ENCODE data around the gene APH1A.
"Not testable (repeated sequence)": the region's sequence is repeated elsewhere in the genome, so short reads cannot be mapped to it uniquely, and the experiment has no call there.

Gene APH1A

DNA sequence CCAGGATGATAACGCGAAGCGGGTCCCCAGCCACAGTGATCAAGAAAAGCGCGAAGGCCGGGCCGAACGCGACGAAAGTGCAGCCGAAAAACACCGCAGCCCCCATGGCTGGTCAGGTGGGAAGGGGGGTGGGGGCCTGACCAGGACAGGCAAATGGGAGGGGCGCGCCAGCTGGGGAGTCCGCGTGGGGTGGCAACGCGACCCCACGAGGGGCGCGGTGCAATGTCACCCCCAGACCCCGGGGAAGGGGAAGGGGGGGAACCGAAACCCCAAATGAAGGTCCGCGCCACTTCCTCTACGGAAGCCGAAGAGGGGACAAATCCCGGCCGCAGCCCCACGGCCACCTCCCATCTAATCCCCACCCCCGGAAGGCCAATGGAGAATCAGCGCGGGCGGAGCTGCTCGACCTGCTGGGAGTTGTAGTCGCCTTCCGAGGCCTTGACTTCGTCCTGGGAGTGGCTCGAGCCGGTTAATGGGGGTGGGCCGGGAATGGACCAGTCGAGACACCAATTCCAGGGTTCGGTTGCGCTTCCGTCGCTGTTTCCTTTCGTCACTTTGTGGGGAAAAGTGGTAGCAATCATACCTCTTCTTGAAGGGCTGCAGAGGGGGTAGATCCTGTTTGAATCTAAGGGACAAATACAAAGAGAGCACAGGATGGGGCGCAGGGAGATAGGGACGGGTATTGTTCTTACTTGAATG lies at the start of gene APH1A:
Gene APH1A, minus strand, starts transcription at position 312 of the 699 bp plus-strand sequence. Its CDS starts 206 bp downstream, at position 106.
- peak; percentile 96 for DNase-seq

DNA sequence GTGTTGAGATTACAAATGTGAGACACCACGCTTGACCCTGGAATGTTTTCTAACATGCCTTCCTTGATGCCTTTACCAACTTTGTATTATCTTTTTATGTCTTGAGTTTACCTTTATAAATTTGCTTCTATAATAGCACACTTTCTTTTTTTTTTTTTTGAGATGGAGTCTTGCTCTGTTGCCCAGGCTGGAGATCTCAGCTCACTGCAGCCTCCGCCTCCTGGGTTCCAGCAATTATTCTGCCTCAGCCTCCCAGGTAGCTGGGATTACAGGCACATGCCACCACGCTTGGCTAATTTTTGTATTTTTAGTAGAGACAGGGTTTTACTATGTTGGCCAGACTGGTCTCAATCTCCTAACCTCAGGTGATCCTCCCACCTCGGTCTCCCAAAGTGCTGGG lies 45.9 kb upstream of the APH1A start:
- DNase-seq = not testable (repeated sequence)

DNA sequence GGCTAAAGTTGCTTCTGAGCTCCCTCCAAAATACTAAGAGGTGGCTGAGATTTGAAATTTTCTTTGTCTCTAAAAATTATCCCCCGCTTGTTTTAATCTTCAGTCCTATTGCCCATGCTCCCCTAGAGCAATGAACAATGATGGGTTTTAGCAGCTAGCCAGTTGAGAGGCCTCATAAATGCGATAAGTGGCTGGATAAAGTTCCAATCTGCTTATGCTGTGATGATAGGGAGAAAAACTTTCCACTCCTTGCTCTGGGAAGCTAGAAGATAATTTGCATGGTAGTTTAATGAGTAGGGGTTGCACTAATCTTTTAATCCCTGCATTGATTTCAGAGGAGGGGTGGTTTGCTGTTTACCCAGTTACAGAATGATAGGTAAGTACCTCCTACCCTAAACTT lies 42.9 kb upstream of the APH1A start:
- DNase-seq = no peak

DNA sequence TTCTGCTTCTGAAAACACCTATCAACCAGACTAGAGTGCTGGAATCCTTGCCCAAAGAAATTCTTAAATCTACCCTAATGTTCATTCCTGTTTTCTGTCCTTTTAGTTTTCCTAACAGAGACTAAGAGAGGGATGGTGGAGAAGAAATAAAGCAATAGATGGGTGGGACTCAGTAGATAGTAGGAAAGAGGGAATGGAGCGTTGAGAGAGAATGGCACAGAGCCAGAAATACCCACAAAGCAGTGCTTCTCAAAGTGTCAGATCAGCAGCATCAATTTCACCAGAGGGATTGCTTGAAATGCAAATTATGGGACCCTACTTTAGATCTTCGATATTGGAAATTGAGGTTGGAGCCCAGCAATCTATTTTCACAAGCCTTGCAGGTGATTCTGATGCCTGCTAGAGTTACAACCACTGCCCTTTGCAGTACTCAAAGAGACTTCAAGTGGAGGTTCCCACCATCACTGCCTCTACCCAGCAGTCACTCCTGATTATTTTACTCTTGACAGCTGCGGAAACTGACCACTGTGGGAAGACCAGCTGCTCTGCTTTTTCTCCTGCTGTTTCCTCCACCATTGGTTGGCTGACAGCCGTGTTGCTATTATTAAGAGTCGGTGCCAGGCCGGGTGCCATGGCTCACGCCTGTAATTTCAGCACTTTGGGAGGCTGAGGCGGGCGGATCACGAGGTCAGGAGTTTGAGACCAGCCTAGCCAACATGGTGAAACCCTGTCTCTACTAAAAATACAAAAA lies 41.1 kb upstream of the APH1A start:
- no peak for DNase-seq

DNA sequence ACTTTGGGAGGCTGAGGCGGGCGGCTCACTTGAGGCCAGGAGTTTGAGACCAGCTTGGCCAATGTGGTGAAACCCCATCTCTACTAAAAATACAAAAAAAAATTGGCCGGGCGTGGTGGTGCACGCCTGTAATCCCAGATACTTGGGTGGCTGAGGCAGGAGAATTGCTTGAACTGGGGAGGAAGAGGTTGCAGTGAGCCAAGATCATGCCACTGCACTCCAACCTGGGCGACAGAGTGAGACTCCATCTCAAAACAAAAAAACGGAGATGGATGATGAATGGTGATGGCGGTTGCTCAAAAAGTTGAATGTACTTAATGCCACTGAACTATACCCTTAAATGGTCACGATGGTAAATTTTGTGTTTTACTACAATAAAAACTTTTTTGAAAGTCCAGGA lies 39.8 kb upstream of the APH1A start:
- DNase-seq = not testable (repeated sequence)

DNA sequence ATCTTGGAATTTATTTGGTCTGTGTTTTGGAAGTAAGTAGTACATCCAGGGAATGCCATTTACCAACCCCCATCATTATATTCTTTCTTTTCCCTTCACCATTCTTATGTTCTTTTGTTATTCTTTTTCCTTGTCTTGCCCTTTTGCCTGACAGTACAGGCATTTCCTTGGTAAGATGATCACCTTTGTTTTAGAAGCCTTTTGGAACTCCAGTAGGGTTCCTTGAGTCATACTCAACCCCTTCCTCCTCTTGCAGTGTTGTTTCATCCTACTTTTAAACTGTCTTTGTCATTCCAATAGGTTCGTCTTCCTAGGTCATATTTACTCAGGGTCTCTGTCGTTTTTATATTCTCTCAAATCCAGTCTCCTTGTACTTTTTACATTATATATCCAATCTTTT lies 34.1 kb upstream of the APH1A start:
- DNase-seq = no peak

DNA sequence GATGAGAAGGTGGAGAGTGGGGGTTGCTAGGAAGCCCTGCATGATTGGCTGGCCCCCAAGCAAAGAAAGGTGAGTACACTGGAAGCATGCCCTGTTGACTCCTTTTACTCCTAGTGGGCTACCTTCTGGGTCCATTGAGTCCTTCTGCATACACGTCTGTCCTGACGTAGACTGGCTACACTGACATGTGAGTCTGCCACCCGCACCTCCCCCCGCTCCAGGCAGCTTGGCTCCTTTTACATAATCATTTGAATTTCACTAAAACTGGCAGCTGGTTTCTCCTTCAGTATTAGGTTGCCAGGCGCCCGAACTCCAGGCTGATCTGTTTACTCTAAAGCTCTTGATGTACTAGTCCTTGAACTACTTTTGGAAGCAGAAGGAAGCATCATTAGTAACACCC lies 33.5 kb upstream of the APH1A start:
- DNase-seq = no peak

DNA sequence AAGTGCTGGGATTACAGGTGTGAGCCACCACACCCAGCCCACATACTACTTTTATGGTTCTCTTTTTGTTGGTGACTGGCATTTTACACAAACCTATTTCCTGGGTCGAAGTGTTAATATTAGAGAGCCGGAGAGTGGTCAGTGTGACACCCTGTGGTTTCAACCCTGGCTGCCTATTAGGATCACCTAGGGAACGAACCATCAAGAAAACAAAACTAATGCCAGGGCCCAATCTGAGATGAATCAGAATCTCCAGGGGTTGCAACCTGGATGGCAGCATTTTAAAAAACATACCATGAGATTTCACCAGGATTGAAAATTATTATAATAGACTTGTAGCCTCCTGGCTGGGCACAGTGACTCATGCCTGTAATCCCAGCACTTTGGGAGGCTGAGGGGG lies 30.9 kb upstream of the APH1A start:
- no peak for DNase-seq

DNA sequence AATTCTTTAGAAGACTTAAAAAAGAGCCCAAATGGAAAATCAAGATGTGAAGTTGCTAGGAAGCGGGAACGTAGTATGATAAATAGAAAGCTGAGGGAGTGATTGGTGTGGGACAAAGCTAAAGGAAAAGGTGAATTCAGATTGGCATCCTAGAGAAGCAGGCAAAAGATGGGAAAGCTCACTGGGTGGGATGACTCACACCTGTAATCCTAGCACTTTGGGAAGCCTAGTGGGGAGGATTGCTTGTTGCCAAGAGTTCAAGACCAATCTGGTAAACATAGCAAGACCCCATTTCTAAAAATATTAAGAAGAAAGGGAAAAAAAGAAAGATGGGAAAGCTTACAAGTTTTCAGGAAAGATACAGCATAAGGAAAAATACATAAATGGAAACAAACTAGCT lies 26.7 kb upstream of the APH1A start:
- DNase-seq = no peak

DNA sequence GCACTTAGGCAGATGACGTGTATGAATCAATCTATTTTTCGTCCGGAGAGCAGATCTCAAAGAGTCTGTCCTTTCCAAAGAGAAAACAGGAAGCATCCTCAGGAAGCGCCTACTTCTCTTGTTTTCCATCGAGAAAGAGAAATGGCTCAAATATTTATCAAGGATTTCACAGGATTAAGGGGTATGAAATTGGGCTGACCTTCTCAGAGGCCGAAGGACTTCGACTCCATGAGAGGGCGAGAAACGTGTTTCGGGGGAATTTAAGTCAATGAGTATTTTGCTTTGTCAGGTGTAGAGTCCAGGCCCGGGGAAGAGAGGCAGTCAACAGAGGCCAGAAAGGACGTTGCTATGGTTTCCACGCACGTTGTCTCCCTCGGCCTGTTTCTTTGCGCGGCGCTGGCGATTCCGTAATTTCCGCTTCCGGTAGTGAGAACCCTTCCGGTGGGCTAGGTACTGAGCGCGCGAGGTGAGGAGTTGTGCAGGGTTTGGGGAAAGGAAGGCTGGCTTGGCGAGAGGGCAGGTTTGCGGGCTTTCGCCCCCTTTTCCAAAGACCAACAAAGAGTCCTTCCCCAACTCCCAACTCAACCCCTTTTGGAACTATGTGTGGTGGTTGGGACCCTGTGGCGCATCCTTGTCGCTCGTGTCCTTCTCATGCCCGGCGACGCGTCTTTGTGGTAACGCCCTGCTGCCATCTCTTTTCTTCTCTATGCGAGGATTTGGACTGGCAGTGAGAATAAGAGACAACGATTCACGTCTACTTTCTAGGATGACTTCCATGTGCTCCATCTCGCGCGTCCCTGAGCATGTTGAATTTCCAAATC lies 24.8 kb upstream of the APH1A start, which contains the start of gene MRPS21:
Gene MRPS21, plus strand, starts transcription at position 429 of the 821 bp plus-strand sequence. CDS start 506 bp downstream, outside the sequence.
- DNase-seq = peak; percentile 95

DNA sequence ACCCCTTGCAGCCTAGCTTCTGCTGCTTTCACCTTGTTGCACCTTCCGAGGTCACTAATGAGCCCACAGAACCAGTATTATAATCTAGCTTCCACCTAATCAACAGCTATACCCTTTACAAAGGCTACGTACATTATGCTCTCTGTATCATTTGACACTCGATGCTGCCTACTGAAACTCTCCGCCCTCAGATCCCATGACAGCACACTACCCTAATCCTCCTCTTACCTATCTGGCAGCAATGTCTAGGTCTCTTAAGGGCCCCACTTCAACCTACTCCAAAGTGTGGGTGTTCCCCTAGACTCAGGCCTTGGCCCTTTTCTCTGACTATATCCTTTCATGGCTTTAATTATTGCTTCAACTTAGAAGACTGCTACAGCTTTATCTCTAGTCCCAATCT lies 20.0 kb upstream of the APH1A start:
- no peak for DNase-seq

DNA sequence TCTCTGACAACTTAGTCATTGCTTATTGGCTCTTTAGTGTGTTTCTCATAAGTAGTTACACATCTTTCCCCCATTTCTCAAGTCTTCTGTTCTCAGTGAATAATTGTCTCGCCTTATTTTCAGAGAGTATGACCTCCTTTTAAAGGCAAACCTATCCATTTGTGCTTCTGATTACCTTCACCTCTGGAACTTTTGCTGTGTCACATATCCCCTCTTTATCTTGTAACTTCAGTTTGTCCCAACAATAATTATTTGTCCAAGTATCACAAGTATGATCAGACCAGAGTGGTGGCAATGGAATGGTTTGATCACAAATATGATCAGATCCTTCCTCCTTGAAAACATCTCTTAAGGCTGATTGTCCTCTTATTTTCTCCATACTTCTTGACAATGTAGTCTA lies 19.6 kb upstream of the APH1A start:
- no peak for DNase-seq

DNA sequence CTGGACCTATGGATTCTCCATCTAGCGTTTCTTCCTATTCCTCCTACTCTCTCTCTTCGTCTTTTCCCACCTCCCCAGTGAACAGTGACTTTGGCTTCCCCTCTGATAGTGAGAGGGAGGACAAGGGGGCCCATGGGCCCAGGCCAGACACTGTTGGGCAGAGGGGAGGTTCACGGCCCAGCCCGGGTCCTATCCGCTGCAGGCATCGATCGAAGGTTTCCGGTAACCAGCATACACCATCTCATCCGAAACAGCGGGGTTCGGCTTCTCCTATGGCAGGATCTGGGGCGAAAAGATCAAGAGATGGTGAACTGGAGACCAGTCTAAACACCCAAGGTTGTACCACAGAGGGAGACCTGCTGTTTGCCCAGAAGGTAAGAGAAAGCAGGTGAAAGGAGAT lies 14.4 kb upstream of the APH1A start:
- no peak for DNase-seq

DNA sequence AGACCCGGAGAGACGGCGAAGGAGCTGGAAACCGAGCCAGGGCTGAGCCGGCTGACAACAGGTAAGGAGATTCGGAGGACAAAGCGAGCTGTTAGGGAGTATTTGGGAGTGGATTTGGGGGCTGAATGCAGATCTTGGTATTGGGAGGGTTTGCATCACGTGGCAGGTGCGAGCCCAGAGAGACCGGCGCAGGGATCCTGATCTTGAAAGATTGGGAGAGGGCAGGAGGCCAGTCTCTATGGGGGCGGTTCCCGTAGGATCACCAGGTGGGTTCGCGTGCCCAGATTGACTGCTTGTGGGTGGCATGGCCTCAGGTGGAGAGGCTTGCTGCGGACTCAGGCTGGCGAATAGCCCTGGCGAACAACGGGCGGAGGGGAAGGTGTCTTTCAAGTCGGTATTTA lies 13.7 kb upstream of the APH1A start:
- DNase-seq = no peak

DNA sequence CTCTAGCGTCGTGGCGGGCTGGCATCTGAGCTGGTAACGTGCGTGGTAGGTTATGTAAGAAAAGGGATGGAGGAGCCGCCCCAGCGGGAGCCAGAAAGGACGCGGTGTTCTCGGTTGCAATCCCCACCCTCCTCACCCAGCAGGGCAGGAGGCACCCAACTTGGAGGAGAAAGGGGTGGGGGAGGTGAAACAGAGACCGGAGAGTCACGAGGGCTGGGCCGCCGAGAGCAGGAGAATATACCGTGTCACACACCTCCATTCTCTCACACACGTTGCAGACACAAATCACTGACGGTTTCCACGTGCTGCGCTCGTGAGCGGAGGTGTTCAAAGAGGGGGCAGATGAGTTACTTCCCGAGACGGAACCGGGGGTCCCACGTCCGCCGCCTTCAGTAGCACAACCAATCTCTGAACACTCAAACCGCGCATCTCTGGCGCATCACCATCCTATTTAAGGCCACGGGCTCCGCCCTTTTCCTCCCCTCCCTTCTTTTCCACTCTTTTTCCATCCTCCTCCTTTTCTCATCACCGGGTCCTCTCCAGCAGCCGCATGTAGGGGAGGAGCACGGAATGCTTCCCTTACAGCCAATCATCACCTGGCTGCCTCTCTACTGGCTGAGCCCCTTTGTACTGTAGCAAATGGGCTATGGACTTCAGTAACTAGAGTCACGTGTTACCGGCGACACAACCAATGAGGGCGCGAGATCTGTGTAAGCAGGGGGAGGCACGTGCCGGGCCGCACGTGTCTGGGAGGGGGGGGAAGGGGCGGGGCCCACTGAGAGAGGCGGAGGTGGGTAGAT lies 13.1 kb upstream of the APH1A start, which contains the start of gene CIART:
Gene CIART, plus strand, starts transcription at position 797 of the 800 bp plus-strand sequence. CDS start 714 bp downstream, outside the sequence.
- peak; percentile 99 for DNase-seq

DNA sequence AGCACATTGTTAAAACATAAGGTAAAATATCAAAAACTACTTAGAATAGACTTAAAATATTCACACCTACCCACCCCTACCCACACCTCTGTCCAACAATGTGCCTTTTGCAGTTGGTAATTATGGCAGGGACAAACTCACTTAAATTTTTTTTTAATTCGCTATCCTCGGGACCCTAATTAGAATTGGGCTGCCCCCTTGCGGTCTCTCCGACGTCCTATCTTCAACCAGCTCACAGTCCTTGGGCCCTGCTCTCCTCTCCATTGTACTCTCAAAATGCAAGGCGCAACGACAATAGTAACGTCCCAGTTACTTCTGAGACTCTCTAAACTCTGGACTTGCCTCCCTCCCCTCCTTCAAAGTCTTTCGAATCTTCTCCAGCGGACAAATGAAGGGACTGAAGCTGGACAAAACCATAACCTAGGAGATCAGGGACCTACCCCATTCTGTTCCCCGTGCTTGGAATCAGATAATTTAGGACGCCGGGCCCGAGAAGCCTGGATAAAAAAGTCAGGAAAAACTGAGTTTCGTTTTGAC lies 12.5 kb upstream of the APH1A start:
- DNase-seq = peak; percentile 65

DNA sequence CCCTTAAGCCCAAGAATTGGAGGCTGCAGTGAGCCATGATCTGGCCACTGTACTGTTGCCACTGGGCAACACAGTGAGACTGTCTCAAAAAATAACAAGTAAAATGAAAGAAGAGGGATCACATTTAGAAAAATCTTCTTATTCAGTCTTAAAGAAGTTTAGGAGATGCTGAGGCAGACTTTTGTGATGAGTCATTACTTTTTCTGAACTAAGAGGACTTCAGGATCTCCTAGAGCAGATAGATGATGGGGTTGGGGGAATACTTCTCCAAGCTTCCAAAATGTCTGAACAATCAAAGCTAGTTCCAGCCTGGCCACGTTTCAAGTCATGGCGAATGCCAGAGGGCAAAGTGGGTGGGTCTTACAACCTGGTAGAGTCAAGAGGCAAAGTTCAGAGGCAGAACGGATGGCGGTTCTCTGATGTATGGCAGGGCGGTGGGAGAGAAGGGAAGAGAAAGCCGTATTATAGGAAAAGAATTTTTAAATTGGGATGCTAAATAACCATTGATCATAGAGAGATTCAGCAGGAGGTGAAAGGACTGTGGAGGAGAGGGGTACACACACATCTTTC lies 11.4 kb upstream of the APH1A start:
- DNase-seq = no peak

DNA sequence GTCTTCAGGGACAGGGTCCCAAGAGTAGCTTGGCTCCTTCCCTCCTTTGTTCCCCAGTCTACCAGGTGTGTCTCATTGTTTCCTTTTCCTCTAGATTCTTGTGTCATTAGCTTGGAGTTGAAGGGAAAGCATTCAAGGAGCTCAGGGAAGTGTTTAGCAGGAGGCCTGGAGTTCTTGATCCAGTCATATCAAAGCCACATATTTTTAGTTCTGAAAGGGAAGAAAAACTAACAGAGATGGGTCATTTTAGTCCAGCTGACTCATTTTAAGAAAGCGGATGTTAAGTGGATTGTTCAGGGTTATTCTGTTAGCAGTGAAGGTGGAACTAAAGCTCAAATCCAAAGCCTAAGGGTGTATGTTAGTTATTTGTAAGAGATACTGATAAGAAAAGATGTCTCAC lies 4.5 kb upstream of the APH1A start:
- DNase-seq = no peak

DNA sequence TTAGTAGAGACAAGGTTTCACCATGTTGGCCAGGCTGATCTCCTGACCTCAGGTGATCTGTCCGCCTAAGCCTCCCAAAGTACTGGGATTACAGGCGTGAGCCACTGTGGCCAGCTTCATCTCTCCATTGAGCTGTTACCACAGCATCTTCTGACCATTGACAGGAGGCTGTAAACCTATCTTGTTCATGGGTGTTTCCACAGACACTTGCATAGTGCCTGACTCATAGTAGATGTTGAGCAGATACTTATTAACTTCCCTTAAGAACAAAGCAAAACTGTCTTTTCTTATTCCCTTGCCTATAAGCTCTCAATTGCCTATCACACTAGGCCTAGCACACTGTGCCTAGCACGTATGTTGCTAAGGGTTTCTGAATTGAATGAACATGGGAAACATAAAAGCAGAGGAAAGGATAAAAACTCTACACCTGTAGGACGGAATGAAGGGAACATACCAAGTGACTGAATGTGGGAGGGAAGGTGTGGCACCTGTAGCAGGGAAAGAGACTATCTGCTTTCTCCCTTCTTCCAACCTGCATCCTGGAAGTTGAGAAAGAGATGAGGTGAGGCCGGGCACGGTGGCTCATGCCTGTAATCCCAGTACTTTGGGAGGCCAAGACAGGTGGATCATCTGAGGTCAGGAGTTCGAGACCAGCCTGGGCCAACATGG lies 2.6 kb upstream of the APH1A start:
- no peak for DNase-seq

DNA sequence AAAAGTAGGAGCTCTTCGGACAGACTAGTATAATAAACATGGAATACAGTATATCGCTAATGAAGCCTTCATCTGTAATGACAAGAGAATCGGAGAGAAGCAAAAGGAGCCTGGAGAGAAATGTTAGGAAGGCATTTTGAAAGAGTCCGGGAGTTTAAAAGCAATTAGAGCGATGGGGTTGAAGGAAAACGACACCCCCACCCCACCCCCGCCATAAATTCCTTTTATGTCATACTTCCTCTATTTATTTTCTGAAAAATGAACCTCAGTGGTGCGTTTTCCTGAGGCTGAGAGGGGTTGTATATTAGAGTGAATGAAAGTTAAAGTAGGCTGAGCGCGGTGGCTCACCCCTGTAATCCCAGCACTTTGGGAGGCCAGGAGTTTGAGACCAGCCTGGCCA lies 635 bp upstream of the APH1A start:
- DNase-seq = no peak

DNA sequence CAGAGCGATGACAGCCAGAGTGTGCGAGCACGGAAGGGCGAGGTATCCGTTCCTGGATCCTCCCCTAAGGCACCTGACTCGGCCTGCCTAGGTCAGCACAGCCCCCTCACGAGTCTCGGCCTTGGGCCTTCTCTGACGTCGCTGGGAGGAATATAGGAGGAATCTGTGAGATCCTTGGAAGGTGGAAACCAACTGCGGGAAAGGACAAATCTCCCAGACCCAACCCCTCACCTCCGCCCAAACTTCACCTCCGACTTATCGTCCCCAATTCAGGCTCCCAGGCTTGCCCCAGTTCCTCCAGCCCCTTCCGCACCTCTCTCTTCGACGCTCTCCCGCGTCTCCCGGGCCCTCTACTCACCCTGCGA lies 494 bp downstream of the APH1A start:
- DNase-seq = no peak

Data from NCI-H2227 treated with DMSO at 0.1 percent for 48 hours (cell line).